ENCODE results near the gene LARP7.

Gene LARP7

DNA sequence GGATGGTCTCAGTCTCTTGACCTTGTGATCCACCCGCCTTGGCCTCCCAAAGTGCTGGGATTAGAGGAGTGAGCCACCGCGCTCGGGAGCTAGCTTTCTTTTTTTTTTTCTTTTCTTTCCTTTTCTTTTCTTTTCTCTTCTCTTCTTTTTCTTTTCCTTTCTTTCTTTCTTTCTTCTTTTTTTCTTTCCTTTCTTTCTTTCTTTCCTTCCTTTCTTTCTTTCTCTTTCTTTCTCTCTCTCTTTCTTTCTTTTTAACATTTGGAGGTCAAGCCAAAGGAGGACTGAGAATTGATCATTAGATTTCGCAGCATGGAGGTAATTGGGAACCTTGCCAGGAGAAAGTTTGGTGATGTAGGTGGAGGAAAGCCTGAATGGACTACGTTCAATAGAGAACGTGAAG, 67.4 kb downstream of the LARP7 start:
- TF ChIP-seq, protein P1, sequence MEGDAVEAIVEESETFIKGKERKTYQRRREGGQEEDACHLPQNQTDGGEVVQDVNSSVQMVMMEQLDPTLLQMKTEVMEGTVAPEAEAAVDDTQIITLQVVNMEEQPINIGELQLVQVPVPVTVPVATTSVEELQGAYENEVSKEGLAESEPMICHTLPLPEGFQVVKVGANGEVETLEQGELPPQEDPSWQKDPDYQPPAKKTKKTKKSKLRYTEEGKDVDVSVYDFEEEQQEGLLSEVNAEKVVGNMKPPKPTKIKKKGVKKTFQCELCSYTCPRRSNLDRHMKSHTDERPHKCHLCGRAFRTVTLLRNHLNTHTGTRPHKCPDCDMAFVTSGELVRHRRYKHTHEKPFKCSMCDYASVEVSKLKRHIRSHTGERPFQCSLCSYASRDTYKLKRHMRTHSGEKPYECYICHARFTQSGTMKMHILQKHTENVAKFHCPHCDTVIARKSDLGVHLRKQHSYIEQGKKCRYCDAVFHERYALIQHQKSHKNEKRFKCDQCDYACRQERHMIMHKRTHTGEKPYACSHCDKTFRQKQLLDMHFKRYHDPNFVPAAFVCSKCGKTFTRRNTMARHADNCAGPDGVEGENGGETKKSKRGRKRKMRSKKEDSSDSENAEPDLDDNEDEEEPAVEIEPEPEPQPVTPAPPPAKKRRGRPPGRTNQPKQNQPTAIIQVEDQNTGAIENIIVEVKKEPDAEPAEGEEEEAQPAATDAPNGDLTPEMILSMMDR (IDR thresholded peaks at IDR 0.05; ENCODE audit: low read depth, low read length), result no peak
- no peak overlapping the region for H3K4me3 ChIP-seq (replicated peaks in 1 of 2; ENCODE audit: low read depth in 2 of 2, low read length in 2 of 2)
- DNase-seq (ENCODE audit: low read depth in 2 of 2), result no peak

DNA sequence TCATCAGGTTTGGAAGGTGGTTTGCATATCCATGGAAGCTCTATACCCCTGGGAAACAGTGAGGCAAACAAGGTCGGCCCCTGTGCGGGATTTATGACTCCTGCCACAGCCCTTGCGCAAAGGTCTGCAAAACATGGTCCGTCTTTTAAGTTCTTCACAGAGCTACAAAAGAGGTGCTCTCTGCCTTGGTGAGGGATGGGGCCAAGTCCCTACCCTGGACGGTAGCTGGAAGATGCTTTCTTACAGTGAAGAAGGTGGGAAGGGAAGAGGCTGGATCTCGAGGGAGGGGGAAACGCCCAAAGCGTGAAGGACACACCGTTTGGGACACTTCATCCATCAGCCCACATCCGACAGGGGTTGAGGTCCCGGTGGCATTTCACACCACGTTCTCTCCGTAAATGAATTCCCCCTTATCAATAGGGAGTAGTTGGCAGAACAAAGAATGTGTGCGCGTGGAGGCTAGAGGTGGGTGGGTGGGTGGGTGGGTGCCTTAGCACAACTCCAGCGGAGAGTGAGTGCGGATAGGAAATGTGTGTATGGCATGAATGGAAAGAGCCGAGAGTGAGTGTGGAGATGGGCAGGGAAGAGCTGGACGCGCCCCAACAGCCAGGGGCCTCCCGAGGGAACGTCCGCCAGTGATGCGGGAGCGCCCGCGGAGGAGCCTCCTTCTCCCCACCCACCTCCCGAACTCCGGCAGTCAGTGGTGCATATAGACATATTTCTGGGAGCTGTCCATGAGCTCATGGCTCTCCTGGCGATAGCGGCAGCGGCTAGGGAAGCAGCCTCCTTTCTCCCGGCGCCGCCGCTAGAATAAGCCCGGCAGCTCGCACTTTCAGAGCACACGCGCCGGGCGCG, 68.3 kb downstream of the LARP7 start:
- peak overlapping the region; percentile 35 to 37 for H3K4me3 ChIP-seq (replicated peaks in 1 of 2; ENCODE audit: low read depth in 2 of 2, low read length in 2 of 2)
- TF ChIP-seq, protein P1 (IDR thresholded peaks at IDR 0.05; ENCODE audit: low read depth, low read length), result no peak
- DNase-seq (ENCODE audit: low read depth in 2 of 2), result peak; percentile 53 to 56

DNA sequence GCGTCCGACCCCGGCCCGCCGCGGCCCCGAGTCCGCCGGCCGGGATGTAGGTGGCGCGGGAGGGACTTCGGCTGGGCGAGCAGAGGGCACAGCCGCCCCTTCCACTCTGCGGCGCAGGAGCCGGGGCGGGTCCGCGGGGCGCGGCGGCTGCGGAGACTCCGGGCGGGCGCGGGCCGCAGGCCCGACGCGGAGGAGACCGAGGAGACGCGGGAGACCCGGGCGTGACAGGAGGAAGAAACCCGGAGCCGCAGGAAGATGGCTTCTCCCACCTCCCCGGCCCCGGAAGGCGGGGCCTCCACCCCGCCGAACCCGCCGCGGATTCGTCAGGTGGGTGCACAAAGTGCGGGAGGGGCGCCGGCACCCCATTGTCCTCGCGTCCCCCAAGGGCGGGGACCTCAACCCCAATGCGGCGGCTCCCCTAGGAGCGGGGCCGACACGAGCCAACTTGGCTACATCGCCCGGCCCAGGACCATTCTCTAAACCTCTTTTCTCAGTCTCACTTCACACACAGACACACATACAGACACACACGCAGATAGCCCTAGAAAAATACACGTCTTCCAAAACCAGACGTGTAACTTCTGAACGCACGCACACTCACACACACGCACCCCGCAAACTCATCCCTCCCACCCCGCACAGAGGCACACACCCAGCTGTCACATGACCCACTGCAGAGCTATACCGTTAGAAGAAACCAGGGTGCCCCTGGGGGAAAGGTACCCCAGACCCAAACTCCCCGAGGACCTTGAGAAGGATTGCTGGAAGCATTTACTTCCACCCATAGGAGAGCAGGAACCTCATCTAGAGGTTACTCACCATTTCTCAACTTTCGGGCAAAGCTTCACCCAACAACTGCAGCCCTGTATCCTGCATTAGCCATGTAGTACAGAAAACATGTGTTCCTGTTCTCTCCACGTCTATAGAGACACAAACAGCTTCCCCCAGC, 69.2 kb downstream of the LARP7 start:
- peak overlapping the region; percentile 45 to 46 for H3K4me3 ChIP-seq (replicated peaks in 1 of 2; ENCODE audit: low read depth in 2 of 2, low read length in 2 of 2)
- peak; percentile 3 to 9 for DNase-seq (ENCODE audit: low read depth in 2 of 2)

DNA sequence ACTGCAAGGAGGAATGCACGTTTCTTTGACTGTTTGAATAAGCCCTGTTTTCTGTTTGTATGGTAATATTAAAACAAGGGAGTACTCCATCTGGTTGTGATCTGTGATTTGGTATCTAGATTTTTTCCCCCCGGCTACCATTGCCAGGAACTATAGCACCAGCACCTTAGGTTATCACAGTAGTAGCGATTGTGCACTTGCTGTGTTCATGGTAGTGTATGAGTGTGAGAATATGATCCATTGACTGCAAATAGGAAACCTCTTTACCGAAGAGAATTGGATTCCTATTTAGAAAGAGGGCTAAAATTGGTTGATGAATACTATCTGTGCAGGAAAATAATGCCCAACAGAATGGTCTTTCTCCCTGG, 69.9 kb downstream of the LARP7 start:
- H3K4me3 ChIP-seq (replicated peaks in 1 of 2; ENCODE audit: low read depth in 2 of 2, low read length in 2 of 2), result no peak overlapping the region

More for the DNA sequence above, 69.9 kb downstream of the LARP7 start:
- DNase-seq (ENCODE audit: low read depth in 2 of 2), result no peak
- TF ChIP-seq, protein P1 (IDR thresholded peaks at IDR 0.05; ENCODE audit: low read depth, low read length), result no peak
